ENCODE data around the gene EIF2AK2. TPM values are rescaled to one million over a fixed set of nuclear protein-coding genes. Genes with fewer than 3 reads are reported as not detected.

The EIF2AK2 gene
- total and polyA plus RNA-seq, 8 donors: 36.1 to 54.2 (median 37.9) TPM

- no peak for DNase-seq
- no peak for TF ChIP-seq CTCF (IDR thresholded peaks at IDR 0.05)
- Histone ChIP-seq H3K27me3 (no peaks in the 10 kb centered on the region), H3K9me3 (no peaks in the 10 kb centered on the region), H3K36me3 (peaks cover 0 to 93% of the 10 kb centered on the region in 2 donors), H3K27ac (no peak overlapping the region), H3K4me1 (no peaks in the 10 kb centered on the region), H3K4me3 (no peak overlapping the region)
- no peak for ATAC-seq
- intact Hi-C loops (cut with DNase I): no loop called here
Observed at GRCh38 chr2:37052600-37053332, 104.0 kb downstream of the EIF2AK2 start.

Other genes with a start within 250 kb of the EIF2AK2 start
- 10 to 100 TPM; 25.4 to 27.3 TPM for gene STRN, start 190.4 kb downstream of the EIF2AK2 start, total RNA-seq
- 10 to 100 TPM; 19.5 to 27.0 (median 24.9) TPM for gene STRN, start 190.4 kb downstream of the EIF2AK2 start, polyA plus RNA-seq (ENCODE audit: insufficient read length in 6 of 6)
- 10 to 100 TPM; 21.8 to 23.2 TPM for gene HEATR5B, start 72.6 kb downstream of the EIF2AK2 start, total RNA-seq
- gene HEATR5B, start 72.6 kb downstream of the EIF2AK2 start, polyA plus RNA-seq (ENCODE audit: insufficient read length in 6 of 6): 10 to 100 TPM; 25.1 to 33.7 (median 27.2) TPM
- gene GPATCH11, start 72.5 kb downstream of the EIF2AK2 start, total RNA-seq: 1 to 10 TPM; 7.8 to 8.1 TPM
- gene GPATCH11, start 72.5 kb downstream of the EIF2AK2 start, polyA plus RNA-seq (ENCODE audit: insufficient read length in 6 of 6): 10 to 100 TPM; 10.3 to 13.0 (median 12.1) TPM
- not detected for gene SULT6B1, start 31.7 kb upstream of the EIF2AK2 start, total RNA-seq
- 1 to 10 TPM in 1 of 6 donors, not detected in 5; 1.5 TPM for gene SULT6B1, start 31.7 kb upstream of the EIF2AK2 start, polyA plus RNA-seq (ENCODE audit: insufficient read length in 6 of 6)
- gene CEBPZOS, start 39.5 kb upstream of the EIF2AK2 start, total RNA-seq: 10 to 100 TPM; 33.1 to 38.8 TPM
- gene CEBPZOS, start 39.5 kb upstream of the EIF2AK2 start, polyA plus RNA-seq (ENCODE audit: insufficient read length in 6 of 6): 10 to 100 TPM; 47.2 to 54.3 (median 52.1) TPM
- gene CEBPZ, start 74.6 kb upstream of the EIF2AK2 start, total RNA-seq: 10 to 100 TPM; 36.0 to 42.5 TPM
- gene CEBPZ, start 74.6 kb upstream of the EIF2AK2 start, polyA plus RNA-seq (ENCODE audit: insufficient read length in 6 of 6): 10 to 100 TPM; 68.5 to 81.2 (median 73.2) TPM
- gene NDUFAF7, start 74.7 kb upstream of the EIF2AK2 start, total RNA-seq: 10 to 100 TPM; 12.3 to 17.4 TPM
- 10 to 100 TPM; 27.3 to 41.8 (median 31.6) TPM for gene NDUFAF7, start 74.7 kb upstream of the EIF2AK2 start, polyA plus RNA-seq (ENCODE audit: insufficient read length in 6 of 6)
- 10 to 100 TPM; 36.2 to 43.7 TPM for gene PRKD3, start 167.9 kb upstream of the EIF2AK2 start, total RNA-seq
- gene PRKD3, start 167.9 kb upstream of the EIF2AK2 start, polyA plus RNA-seq (ENCODE audit: insufficient read length in 6 of 6): 10 to 100 TPM; 53.6 to 65.8 (median 60.0) TPM
- gene QPCT, start 187.7 kb upstream of the EIF2AK2 start, total RNA-seq: 10 to 100 TPM; 11.5 to 16.6 TPM
- 10 to 100 TPM in 3 of 6 donors, 1 to 10 TPM in 3; 4.1 to 20.8 (median 9.5) TPM for gene QPCT, start 187.7 kb upstream of the EIF2AK2 start, polyA plus RNA-seq (ENCODE audit: insufficient read length in 6 of 6)

All from left lung (tissue), 10 donors.